DMS53 (cell line): ENCODE data around the gene SH3RF3.

Experiments used
- DNase-seq: peaks from one replicate; lab custom pipeline; 2025; lab: John Stamatoyannopoulos, UW

Gene SH3RF3

GRCh38 chr2:109352056-109352897 is 223.3 kb downstream of the SH3RF3 start:
- no peak for DNase-seq

- no peak for DNase-seq
Measured at GRCh38 chr2:109352898-109353689, 224.1 kb downstream of the SH3RF3 start.

GRCh38 chr2:109353806-109354745 is 225.1 kb downstream of the SH3RF3 start:
- DNase-seq, result no peak

- no peak for DNase-seq
Measured at GRCh38 chr2:109355192-109355843, 226.3 kb downstream of the SH3RF3 start.

- DNase-seq, result no peak
Measured at GRCh38 chr2:109356324-109357035, 227.5 kb downstream of the SH3RF3 start.

- DNase-seq, result peak; percentile 20
Measured at GRCh38 chr2:109364217-109364616, 235.2 kb downstream of the SH3RF3 start.

GRCh38 chr2:109365131-109365530 is 236.1 kb downstream of the SH3RF3 start:
- DNase-seq, result no peak

- no peak for DNase-seq
Measured at GRCh38 chr2:109367683-109368082, 238.7 kb downstream of the SH3RF3 start.

- no peak for DNase-seq
Measured at GRCh38 chr2:109368798-109369197, 239.8 kb downstream of the SH3RF3 start.

- DNase-seq, result no peak
Measured at GRCh38 chr2:109369671-109370191, 240.7 kb downstream of the SH3RF3 start.

GRCh38 chr2:109370399-109371035 is 241.5 kb downstream of the SH3RF3 start:
- no peak for DNase-seq

GRCh38 chr2:109371481-109372170 is 242.6 kb downstream of the SH3RF3 start:
- no peak for DNase-seq

GRCh38 chr2:109372171-109372568 is 243.2 kb downstream of the SH3RF3 start:
- no peak for DNase-seq

GRCh38 chr2:109372614-109373013 is 243.6 kb downstream of the SH3RF3 start:
- DNase-seq, result no peak

- DNase-seq, result no peak
Measured at GRCh38 chr2:109373791-109374547, 245.0 kb downstream of the SH3RF3 start.

- no peak for DNase-seq
Measured at GRCh38 chr2:109374548-109375130, 245.6 kb downstream of the SH3RF3 start.

- no peak for DNase-seq
Measured at GRCh38 chr2:109375131-109375561, 246.1 kb downstream of the SH3RF3 start.

- no peak for DNase-seq
Measured at GRCh38 chr2:109375656-109376055, 246.7 kb downstream of the SH3RF3 start.
